GM12878 (cell line): Measurements from ENCODE around the gene NSD2. TPM values are rescaled to one million over a fixed set of nuclear protein-coding genes. Genes with fewer than 3 reads are reported as not detected.

Source experiments
- ATAC-seq: fragments of 200-7000 bp; cut with Tn5 transposase; 3 replicates; pipeline ENCODE4 v1.9.1; 2020; ENCODE audit warnings: mild to moderate bottlenecking, moderate library complexity
- BruUV-seq: library from RNA; stranded (reverse); fragments of 400-500 nt; replicated peaks from 2 replicates; lab custom pipeline; 2021; lab: Mats Ljungman, UMichigan
- CTCF ChIA-PET: fragments of 300-600 bp; sonication (Branson Sonifier 250); formaldehyde crosslinking; extraction: SDS; loops from one replicate; lab custom pipeline; 2021; ENCODE audit warnings: inconsistent platforms; lab: Yijun Ruan, JAX
- POLR2A ChIA-PET: fragments of 350-600 bp; formaldehyde crosslinking; extraction: SDS; loops from one replicate; lab custom pipeline; 2021; ENCODE audit warnings: inconsistent platforms; lab: Charles Lee
- RAD21 ChIA-PET: fragments of 300-600 bp; sonication (Branson Sonifier 250); formaldehyde crosslinking; loops from one replicate; lab custom pipeline; 2023; ENCODE audit warnings: antibody characterized with exemption; ENCODE audit not compliant: unreplicated experiment; lab: Charles Lee
- SMC1A ChIA-PET: fragments of 300-600 bp; sonication (Branson Sonifier 250); formaldehyde crosslinking; loops from one replicate; lab custom pipeline; 2023; ENCODE audit not compliant: unreplicated experiment, uncharacterized antibody; lab: Charles Lee
- DNase-seq: peaks from one replicate; pipeline ENCODE4 v3.0.0-alpha.2; 2011; ENCODE audit warnings: low read depth, low spot score
- FAIRE-seq: peaks from 3 replicates; lab custom pipeline; 2011; peaks lifted over from hg19 to GRCh38; lab: Jason Lieb, UNC
- H2AFZ ChIP-seq: 2 replicates; pipeline ENCODE4 v1.6.0; 2011; ENCODE audit warnings: low read depth, low read length, control low read depth; ENCODE audit not compliant: control insufficient read depth
- H3K27ac ChIP-seq: 2 replicates; pipeline ENCODE4 v1.5.1; 2011; ENCODE audit warnings: control low read depth; ENCODE audit not compliant: control insufficient read depth, insufficient read depth
- H3K27me3 ChIP-seq, 2 experiments: replicated peaks in 1 of 2; 2 replicates each; pipeline versions ENCODE4 v1.6.0 to v1.6.1; 2011; ENCODE audit warnings: low read length in 1 of 2; ENCODE audit not compliant: control insufficient read depth in 2 of 2, insufficient read depth in 2 of 2
- H3K36me3 ChIP-seq, 2 experiments: 2 replicates each; pipeline ENCODE4 v1.5.1; 2011; ENCODE audit warnings: low read length in 1 of 2; ENCODE audit not compliant: control insufficient read depth in 2 of 2, insufficient read depth in 2 of 2
- H3K4me1 ChIP-seq: 2 replicates; pipeline ENCODE4 v1.6.1; 2011; ENCODE audit warnings: mild to moderate bottlenecking, low read length, moderate library complexity, mixed read lengths; ENCODE audit not compliant: control insufficient read depth, insufficient read depth
- H3K4me2 ChIP-seq: 2 replicates; pipeline ENCODE4 v1.6.0; 2011; ENCODE audit warnings: control low read depth; ENCODE audit not compliant: control insufficient read depth, insufficient read depth
- H3K4me3 ChIP-seq: fragments of 200-600 bp; sonication (generic); 2 replicates; pipeline ENCODE4 v1.5.1; 2016
- H3K79me2 ChIP-seq: 2 replicates; pipeline ENCODE4 v1.6.0; 2011; ENCODE audit warnings: low read length; ENCODE audit not compliant: control insufficient read depth, insufficient read depth
- H3K9ac ChIP-seq: 2 replicates; pipeline ENCODE4 v1.8.0; 2011; ENCODE audit warnings: low read length, control low read depth, mixed read lengths; ENCODE audit not compliant: control insufficient read depth, insufficient read depth
- H3K9me3 ChIP-seq: replicated peaks from 3 replicates; pipeline ENCODE4 v1.5.1; 2011; ENCODE audit warnings: mild to moderate bottlenecking, low read length; ENCODE audit not compliant: control insufficient read depth, insufficient read depth
- H4K20me1 ChIP-seq: 2 replicates; pipeline ENCODE4 v1.6.0; 2011; ENCODE audit not compliant: control insufficient read depth, insufficient read depth
- IKZF2 ChIP-seq, 2 experiments: fragments of 450-650 bp; IDR thresholded peaks; 2 replicates each; pipeline ENCODE4 v1.6.1; 2017; ENCODE audit warnings: mild to moderate bottlenecking in 2 of 2, moderate library complexity in 2 of 2
- NFYB ChIP-seq: IDR thresholded peaks from 2 replicates; pipeline ENCODE4 v1.6.1; 2011; ENCODE audit warnings: low read depth, mild to moderate bottlenecking, low read length, improper control_type of control experiment, moderate library complexity; ENCODE audit not compliant: insufficient read depth
- PAX8 ChIP-seq: fragments of 450-650 bp; IDR thresholded peaks from 2 replicates; pipeline ENCODE4 v1.6.1; 2017; ENCODE audit warnings: mild to moderate bottlenecking, moderate library complexity
- SIX5 ChIP-seq: IDR thresholded peaks from 2 replicates; pipeline ENCODE4 v1.6.1; 2011; ENCODE audit warnings: mild to moderate bottlenecking, low read depth, low read length, moderate library complexity; ENCODE audit not compliant: severe bottlenecking
- SUZ12 ChIP-seq: fragments of 200-600 bp; sonication (generic); IDR thresholded peaks from one replicate; pipeline ENCODE4 v1.6.1; 2018; ENCODE audit warnings: antibody characterized with exemption, mild to moderate bottlenecking; ENCODE audit not compliant: unreplicated experiment
- WGBS: methylation state at CpG from one replicate; pipeline ENCODE4 v1.1.6; 2016; ENCODE audit warnings: low lambda C conversion rate; ENCODE audit not compliant: insufficient replicate concordance, insufficient coverage; ENCODE audit errors: missing lambda C conversion rate; 5-methylcytosine and 5-hydroxymethylcytosine counted together
- in situ Hi-C: fragments of 300-500 bp; cut with MboI; formaldehyde crosslinking; loops from 9 replicates; pipeline ENCODE4 v1.14.3; 2018; ENCODE audit warnings: mixed read lengths
- intact Hi-C: fragments of 100-400 bp; cut with micrococcal nuclease; formaldehyde crosslinking; loops from one replicate; pipeline ENCODE4 v1.14.2; 2022; ENCODE audit not compliant: unreplicated experiment
- polyA plus RNA-seq, 11 experiments: library from polyadenylated mRNA; depleted of rRNA in 4 of 11; unstranded in 6 of 11; stranded (reverse) in 5 of 11; fragments of >200 nt; fragmentation: Nextera tagmentation in 4 of 11; fragmentation: Illumina TruSeq in 1 of 11; extraction: Ambion mirVana in 4 of 11; extraction: Trizol in 1 of 11; gene quantifications; 1 replicate in 1 of 11; 2 replicates in 10 of 11; pipeline versions ENCODE4 v1.2.1 to v1.2.3, GENCODE V29; 2011 to 2016; ENCODE audit warnings: inconsistent platforms in 2 of 11, missing spikeins in 2 of 11, low read depth in 1 of 11
- total RNA-seq, 4 experiments: library from RNA; depleted of rRNA in 3 of 4; stranded (reverse); fragments of >200 nt in 3 of 4; fragmentation: Illumina TruSeq in 1 of 4; extraction: Trizol in 1 of 4; gene quantifications; 2 replicates each; pipeline versions ENCODE4 v1.2.1 to v1.2.3, GENCODE V29; 2013 to 2021

The NSD2 gene
- total and polyA plus RNA-seq, 10 of the 15 experiments (the other 5 are each of a cell fraction or from before 2014, with no cell fraction given), result 8.6 to 139 (median 67.2) TPM

DNA sequence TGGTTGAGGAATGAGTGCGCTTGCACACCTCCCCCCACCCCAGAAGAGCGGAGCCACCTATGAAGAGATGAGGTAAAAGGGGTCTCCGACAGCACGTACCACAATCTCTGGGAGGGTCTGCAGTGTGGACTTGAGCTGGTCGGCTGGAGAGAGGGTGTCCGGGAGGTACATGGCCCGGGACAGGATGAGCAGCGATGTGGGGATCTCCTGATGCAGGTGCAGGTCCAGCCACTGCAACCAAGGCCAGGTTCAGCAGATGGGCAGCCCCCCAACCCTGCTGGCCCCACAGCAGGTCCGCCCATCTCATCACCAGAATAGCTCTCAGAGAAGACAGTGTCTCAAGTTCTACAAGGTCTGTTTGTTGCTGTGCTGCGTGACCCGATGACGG lies 47.7 kb upstream of the NSD2 start:
- no peak for ATAC-seq
- in situ Hi-C loops, result no loop called here
- H3K9me3 ChIP-seq, result no peaks in the 10 kb centered on the region
- no peak for FAIRE-seq
- POLR2A ChIA-PET, result interaction anchor here (1.4 kb wide), 1 partner anchor 10 kb away, joined by 3 read pairs; no protein-coding TSS in a partner anchor
- no peaks in the 10 kb centered on the region for H3K27me3 ChIP-seq
- H4K20me1 ChIP-seq, result no peaks in the 10 kb centered on the region
- intact Hi-C loops, result no loop called here
- no peak overlapping the region for H2AFZ ChIP-seq
- no peak for DNase-seq
- BruUV-seq, result no TSS peak
- H3K4me2 ChIP-seq, result no peak overlapping the region
- no peak overlapping the region for H3K9ac ChIP-seq
- RAD21 ChIA-PET, result no interaction called here
- H3K79me2 ChIP-seq, result no peaks in the 10 kb centered on the region
- CTCF ChIA-PET, result no interaction called here
- peaks cover 17 to 34% of the 10 kb centered on the region in 2 experiments; a peak in 3 of 4 replicates for H3K36me3 ChIP-seq
- SMC1A ChIA-PET, result no interaction called here
- 91% methylated on average over 12 of the region's 12 CpGs for WGBS
- no peak for TF ChIP-seq SIX5
- TF ChIP-seq NFYB, result no peak
- TF ChIP-seq PAX8, result no peak
- no peak for TF ChIP-seq IKZF2 (IDR thresholded peaks at IDR 0.05)
- H3K27ac ChIP-seq, result no peak overlapping the region
- H3K4me3 ChIP-seq, result no peak overlapping the region
- H3K4me1 ChIP-seq, result no peaks in the 10 kb centered on the region

DNA sequence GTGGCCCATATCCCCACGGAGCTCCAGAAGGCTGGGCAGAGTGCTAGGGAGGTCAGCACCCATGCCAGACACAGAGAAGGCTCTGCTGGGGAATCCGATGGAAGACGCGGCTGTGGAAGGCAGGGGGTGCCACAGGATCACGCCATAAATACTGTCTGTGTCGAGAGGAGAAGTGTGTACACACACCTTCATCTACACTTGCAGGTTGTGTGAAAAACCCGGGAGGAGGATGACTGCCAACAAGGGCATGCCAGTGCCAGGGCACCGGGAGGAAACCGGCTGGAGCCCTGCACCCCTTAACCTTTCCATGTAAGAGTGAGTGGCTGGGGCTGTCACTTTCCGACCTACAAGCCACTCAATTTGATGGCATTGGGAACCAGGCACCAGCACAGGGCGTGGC lies 46.4 kb upstream of the NSD2 start:
- H2AFZ ChIP-seq, result no peak overlapping the region
- H3K9ac ChIP-seq, result no peak overlapping the region
- no peaks in the 10 kb centered on the region for H4K20me1 ChIP-seq
- no peak for FAIRE-seq
- ChIA-PET RAD21 (no interaction called here), SMC1A (no interaction called here), POLR2A (interaction anchor here (1.4 kb wide), 1 partner anchor 9 kb away, joined by 3 read pairs; no protein-coding TSS in a partner anchor), CTCF (no interaction called here)
- H3K27ac ChIP-seq, result no peak overlapping the region
- peaks cover 9 to 33% of the 10 kb centered on the region in 2 experiments; a peak in 3 of 4 replicates for H3K36me3 ChIP-seq
- 94% methylated on average over 11 of the region's 11 CpGs for WGBS
- no peaks in the 10 kb centered on the region for H3K79me2 ChIP-seq
- no peak for DNase-seq
- in situ Hi-C loops (no loop called here), intact Hi-C loops (no loop called here)
- H3K4me2 ChIP-seq, result no peak overlapping the region
- no peaks in the 10 kb centered on the region for H3K9me3 ChIP-seq
- no peak overlapping the region for H3K4me3 ChIP-seq
- no peak for TF ChIP-seq SUZ12
- TF ChIP-seq SIX5, result no peak
- H3K27me3 ChIP-seq, result no peaks in the 10 kb centered on the region
- no peaks in the 10 kb centered on the region for H3K4me1 ChIP-seq
- ATAC-seq, result no peak
- no TSS peak for BruUV-seq
